ENCODE measurements around the gene SLC22A4.

The SLC22A4 gene

DNA sequence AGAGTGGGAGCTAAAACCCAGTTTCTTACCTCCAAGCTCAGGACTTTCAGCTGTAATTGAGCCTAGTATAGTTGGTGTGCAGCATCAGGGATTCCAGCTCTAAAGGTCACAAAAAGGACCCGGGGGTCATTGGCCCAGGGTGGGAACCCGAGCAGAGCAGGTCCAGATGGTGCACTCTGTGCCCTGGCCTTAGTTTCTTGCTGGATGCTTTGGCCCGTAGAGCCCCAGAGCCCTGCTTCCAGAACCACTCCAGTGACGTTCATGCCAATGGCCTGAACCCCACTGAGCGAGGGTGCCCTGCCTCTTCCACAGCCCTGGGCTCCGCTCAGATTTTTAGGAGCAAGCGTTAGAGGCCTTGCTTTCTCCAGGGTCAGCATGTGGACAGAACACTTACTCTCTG is 83.5 kb downstream of the SLC22A4 start:
- no peak for DNase-seq

DNA sequence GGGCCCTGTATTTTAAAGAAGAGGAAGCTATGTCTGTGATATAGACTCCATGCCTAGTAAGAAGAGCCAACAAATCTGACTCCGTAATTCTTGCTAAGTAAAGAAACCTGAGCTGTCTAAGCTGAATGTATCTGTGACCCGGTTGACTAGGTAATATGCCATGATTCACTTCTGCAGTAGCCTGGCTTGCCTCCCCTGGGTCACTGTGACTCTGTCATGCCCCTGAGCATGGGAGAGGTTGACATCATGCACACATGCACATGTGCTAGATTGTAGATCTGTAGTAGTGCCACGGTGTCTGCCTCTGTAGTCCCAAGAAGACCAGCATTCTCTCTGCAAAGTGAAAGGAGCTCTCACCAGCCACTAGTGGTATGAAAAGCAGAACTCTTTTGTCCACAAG is 84.4 kb downstream of the SLC22A4 start:
- DNase-seq: no peak

DNA sequence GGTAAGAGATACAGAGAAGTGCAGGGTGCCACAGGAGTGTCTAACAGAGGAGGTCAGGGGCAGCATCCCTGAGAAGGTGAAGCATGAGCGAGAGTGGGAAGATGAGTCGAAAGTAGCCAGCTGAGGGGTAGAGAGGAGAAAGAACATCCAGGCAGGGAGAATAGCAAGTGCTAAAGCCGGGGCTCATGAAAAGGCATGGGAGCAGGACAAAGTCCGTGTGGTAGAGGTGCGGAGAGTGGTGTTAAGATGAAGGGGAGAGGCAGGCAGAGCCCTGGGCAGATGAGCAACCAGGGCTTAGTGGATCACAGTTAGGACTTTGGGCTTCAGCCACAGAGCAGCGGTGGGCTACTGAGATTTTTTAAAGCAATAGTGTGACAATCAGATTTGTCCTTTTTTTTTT is 85.9 kb downstream of the SLC22A4 start:
- no peak for DNase-seq

DNA sequence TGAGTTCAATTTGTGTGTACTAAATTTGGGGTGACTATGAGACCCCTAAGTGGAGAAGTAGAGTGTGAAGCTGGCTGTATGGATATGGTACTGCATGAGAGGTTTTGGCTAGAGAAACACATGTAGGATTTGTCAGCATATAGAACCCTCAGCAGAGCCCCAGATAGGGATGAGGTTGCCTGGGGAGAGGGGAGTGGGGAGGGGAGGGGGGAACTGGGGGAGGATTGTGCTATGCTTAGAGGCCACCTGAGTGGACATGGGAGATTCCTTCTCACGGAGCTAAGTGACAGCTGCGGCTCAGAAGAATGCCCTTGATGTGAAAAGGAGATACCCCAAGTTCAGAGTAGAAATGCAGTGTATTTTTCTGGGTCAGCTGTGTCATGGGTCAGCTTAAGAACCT is 86.5 kb downstream of the SLC22A4 start:
- DNase-seq: no peak

DNA sequence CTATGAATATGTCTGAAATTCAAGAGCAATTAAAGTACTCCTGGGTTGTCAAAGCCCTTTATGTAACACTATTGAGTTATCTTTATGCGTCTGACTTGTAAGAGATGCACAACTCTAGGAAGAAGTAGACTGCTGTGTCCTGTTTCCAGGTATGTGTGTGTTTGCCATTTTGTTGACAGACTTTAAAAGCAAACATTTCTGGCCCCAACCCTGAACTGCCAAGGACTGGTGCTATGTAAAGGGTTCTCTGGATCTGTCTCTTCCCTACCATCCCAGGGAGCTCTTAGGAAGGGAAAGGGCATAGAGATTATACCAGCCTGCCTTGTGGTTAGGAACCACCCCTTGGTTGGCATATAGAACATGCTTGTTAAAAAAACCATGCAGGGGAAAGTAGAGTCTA is 87.4 kb downstream of the SLC22A4 start:
- DNase-seq: no peak

DNA sequence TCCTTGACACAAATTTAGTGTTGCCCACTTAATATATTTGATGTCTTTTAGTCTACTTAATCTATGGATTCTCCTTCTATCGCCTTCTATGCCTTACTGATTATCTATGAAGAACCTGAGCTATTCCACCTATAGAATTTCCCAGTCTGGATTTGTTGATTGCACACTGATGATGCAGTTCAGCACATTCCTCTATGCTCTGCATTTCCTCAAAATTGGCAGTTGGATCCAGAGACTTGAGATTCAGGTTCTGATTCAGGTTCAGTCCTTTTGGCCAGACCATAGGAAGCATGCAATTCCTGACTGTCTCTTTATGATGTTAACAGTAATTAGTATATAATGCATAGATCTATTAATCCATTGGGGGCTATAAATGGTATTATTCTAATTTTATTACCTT is 89.1 kb downstream of the SLC22A4 start:
- DNase-seq: no peak

DNA sequence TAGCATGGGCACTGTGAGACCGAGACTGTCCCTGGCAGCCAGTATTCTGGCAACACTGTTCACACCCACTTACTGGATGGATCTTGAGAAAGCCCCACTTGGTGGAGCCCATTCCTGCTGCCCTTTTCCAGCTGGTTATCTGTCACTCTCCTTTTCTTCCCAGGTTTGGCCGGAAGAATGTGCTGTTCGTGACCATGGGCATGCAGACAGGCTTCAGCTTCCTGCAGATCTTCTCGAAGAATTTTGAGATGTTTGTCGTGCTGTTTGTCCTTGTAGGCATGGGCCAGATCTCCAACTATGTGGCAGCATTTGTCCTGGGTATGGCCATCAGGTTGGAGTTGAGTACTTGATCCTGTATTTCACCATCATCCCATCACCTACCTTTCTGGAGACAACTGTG is 89.8 kb downstream of the SLC22A4 start:
- DNase-seq: no peak

DNA sequence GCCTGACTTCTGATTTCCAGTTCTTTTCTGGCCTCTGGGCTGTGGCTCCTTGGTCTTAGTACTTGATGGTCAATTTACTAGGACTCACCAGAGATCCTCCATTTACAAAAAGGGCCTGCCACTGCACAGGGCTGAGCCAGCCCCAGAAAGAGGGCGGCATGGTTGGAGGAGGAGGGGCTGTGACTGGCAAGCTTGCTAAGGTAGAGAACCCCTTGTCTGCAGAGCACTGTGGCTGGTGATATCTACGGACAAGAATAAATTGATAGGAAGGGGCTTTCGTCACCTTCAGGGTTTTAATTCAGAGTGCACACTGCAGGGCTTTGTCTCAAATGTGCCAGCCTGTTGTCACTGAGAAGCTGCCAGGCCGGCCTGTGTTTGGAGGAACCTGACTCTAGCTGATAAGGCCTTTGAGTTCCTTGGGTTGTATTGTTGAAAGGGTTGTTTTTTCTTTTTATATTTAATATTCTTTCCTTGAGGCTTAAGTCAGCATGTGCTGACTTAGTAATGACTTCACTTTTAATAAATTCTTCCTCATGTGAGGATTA is 90.4 kb downstream of the SLC22A4 start:
- DNase-seq: no peak

DNA sequence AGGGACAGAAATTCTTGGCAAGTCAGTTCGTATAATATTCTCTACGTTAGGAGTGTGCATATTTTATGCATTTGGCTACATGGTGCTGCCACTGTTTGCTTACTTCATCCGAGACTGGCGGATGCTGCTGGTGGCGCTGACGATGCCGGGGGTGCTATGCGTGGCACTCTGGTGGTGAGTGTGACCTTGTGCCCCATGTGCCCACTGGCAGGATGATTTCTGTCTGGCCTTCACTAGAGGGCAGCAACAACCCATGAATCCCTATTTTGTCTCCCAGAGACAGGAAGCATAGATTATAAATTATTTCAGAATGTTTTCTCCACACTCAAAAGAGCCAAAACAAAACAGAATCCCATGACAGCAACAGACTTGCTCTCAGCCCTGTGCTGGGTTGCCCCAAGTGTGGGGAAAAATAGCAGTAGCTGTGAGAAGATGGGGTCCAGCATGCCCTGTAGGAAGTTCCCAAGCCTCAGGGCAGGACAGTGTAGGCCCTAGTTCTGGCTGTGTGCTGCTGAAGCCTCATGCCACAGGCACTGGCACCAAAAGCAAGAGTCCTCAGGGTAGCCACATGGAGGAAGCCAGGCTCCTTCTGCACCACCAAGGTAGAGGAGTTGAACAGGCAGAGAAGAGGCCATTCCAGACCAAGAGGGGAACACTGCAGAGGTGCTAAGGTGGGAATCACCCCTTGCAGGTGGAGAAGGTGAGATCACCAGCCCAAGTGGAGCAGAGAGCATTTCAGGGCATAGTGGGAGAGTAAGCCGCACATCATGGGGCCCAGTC is 91.3 kb downstream of the SLC22A4 start:
- DNase-seq: peak; percentile 18

DNA sequence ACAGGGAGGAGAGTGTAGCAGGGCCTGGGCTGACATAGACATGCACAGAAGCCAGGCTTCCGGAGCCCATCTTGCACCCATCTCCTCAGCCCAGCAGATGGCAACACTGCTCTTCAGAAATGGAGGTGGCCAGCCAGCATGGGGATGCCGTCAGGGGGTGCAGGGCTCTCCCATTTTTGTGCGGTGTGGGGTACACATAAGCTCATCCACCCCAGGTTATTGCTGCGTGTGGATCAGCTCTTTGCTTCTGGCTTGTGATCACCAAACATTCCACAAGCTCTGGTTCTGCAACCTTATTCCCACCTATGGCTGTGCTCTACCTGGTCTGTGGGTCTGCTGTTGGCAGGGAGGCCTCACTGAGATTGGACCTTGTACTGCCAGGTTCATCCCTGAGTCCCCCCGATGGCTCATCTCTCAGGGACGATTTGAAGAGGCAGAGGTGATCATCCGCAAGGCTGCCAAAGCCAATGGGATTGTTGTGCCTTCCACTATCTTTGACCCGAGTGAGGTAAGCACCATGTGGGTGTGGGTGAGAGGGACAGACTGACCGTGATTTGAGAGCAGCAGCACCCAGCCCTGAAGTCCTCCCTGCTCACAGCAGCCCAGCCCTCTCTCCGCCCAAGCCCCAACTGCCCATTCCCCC is 92.6 kb downstream of the SLC22A4 start:
- no peak for DNase-seq

DNA sequence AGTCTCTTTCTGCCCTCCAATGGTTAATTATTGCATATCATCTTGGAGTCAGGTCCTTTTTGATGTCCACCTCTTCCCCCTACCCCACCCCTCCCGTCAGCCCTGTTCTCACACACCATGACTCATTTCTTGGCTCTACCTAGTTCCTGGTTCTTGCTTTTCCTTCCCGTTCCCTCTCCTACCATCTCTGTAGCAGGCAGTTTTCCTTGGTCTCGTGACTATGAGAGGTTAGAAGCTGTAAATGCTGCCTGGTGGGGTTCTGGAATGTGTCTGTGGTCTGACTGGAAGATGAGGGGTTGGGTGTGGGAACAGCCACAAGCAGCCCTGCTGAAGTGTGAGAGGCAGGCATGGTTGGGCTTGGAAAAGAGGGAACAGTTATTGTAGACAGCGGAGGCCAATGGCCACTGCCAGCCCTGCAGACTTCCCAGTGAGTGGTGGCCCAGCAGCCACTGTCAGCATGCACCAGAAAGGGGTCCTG is 93.5 kb downstream of the SLC22A4 start:
- no peak for DNase-seq

DNA sequence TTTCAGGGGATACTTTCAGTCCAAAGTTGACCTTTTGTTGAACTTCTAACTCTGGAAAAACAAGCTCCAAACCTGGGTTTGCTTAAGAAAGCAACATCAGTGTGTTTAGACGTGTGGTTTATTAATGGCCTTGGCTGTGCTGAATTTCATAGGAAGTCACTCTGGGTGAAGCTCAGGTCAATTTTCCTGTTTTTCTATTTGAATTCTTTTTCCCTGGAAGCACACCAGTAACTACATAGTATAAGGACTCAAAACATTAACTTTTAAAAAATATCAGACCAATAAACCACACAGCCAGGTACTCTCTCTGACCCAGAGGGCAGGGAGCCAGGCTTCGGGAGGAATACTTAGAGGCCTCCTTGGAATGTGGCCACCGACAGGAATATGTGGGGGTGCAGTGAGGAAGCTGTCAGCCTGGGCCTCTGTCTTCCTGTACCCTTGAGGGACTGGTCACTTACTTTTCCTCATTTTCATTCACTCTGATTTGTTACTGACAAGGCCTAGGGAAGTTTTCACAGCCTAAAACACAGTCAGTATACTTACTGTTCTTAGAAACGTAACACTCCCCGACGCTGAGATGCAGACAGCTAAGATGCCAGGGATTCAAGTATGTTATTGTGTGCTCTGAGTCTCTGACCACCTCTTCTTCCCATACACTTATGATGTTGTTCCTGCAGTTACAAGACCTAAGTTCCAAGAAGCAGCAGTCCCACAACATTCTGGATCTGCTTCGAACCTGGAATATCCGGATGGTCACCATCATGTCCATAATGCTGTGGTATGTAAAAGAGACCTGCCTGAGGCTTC is 94.3 kb downstream of the SLC22A4 start:
- no peak for DNase-seq

DNA sequence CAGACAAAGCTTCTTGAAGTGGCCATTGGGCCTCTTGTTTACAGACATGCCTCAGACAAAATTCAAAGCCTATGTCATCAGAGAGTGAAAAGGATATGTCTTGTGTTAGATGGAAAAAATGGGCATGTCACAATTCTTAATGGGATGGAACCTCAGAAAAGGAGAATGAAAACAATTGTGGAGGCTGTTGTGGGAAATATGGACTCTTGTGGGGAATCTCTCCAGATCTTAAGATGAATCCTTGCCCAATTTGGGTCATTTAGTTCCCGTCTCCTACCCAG is 94.8 kb downstream of the SLC22A4 start:
- DNase-seq: no peak

DNA sequence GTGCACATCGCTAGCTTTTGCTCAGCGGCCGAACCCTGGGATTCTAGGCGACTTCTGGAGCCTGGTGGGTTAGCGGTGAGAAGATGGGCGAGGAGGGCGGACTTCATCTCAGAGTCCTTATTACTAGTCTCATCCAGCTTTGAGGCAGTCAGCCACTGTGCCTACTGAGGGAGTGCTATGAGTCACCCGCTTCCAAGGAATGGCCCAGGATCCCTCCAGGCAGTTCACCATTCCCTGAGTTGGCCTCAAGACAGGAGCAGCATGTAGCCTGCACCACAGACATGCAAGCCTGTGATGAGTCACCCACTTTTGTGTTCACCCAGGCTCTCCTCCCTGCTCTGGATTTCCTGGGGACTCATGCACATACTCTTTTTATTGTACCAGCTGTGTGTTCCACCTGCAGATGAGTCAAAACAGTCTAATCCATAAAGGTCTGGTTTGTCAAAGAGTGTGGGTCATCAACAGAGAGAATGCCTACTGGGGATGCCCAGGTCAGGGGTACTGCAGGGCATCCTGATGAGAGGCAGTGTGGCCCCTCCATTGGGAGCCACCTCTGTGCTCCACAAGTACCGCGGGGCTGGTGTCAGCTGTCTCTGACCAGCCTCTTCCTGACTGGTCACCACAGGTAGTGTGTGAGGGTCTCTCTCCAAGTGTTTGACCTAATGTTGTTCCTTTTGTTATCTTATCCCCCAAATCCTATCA is 95.5 kb downstream of the SLC22A4 start:
- DNase-seq: no peak

DNA sequence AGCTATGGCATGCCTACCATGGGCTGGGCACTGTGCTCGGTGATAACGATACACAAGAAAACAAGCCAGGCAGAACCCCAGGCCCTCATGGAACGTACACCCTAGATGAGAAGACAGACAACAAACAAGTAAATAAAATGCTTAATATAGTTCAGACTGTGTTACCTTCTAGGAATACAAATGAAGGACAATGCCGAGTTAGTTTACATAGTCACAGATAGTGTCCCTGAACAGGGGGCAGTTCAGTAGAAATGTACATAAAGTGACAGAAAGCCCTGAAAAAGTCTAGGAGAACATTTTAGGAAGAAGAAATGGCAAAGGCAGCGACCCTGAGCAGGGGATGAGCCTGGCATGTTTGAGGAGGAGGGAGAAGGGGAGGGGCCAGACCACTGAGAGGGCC is 97.1 kb downstream of the SLC22A4 start:
- no peak for DNase-seq

DNA sequence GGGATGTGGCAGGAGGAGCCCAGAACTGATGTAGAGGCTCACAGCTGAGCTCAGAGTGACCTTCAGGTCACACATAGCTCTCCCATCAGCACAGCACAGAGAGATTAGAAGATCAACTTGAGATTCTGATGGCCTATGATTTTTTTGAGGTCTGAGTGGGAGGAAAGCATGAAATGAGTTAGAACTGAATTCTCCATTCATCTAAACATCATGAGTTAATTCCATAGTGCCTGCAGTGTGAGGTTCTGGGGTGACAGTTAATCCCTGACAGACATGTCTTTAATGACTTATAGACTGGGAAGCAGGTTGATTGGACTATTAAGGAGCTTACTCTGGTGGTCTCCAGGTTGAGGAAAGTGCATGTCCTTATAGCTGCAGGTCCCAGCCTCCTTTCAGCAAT is 97.7 kb downstream of the SLC22A4 start:
- DNase-seq: no peak

DNA sequence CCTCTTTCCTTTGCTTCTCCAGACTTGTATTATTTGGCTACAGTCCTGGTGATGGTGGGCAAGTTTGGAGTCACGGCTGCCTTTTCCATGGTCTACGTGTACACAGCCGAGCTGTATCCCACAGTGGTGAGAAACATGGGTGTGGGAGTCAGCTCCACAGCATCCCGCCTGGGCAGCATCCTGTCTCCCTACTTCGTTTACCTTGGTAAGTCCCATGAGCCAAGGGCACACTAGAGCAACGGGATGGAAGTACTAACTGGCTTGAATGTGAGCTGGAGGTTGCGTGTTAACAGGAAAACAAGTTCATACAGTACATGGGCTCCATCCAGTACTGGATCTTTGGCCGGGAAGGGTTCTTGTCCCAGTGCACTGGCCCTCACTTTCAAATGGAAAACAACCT is 98.2 kb downstream of the SLC22A4 start:
- DNase-seq: no peak

DNA sequence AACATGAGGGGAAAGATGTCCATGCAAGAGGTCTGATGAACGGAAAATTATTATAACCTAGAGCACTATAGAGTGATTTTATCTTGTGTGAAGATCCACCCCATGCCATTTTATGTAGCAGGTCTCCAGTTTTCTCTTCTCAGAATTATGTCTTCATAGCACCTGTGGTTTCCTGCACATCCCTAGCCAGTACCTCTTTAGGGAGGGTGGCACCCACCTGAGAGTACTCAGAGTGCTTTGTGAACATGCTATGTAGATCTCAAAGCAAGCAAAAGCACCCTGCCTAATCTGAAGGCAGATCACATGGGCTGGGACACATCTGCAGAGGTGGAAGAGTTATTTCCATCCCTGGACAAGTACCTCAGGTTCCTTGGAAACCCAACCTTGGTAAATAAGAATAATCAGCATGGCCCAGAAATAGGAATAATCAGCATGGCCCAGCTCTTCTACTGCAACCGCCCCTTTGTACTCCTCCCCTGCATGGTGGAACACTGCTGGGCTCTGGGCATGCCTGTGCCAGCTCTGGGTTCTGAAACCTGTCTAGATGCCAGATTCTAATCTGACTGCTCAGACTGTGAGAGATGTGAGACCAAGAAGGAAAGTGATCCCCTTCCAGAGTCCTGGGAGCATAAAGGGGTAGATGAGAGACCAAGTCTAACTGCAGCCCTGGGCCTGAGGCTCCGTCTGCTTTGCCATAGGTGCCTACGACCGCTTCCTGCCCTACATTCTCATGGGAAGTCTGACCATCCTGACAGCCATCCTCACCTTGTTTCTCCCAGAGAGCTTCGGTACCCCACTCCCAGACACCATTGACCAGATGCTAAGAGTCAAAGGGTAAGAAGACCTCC is 99.0 kb downstream of the SLC22A4 start:
- no peak for DNase-seq

Data from activated gamma-delta T cell (primary cell).